Mucosa of rectum (tissue), 2 donors: Measurements from ENCODE around the gene LINGO1.

Source experiments
- H3K27ac ChIP-seq, 2 donors: one replicate each; pipeline ENCODE4 v1.7.0; 2013; ENCODE audit warnings: inconsistent platforms in 2 of 2, low read depth in 2 of 2, low read length in 2 of 2
- H3K27me3 ChIP-seq, 2 donors: one replicate each; pipeline ENCODE4 v1.7.0; 2013; ENCODE audit warnings: low read length in 2 of 2; ENCODE audit not compliant: control insufficient read depth in 2 of 2, insufficient read depth in 2 of 2
- H3K36me3 ChIP-seq, 2 donors: one replicate each; pipeline ENCODE4 v1.7.0; 2013; ENCODE audit warnings: low read length in 2 of 2; ENCODE audit not compliant: control insufficient read depth in 2 of 2, insufficient read depth in 2 of 2
- H3K4me1 ChIP-seq, 2 donors: one replicate each; pipeline ENCODE4 v1.7.0; 2013; ENCODE audit warnings: low read length in 2 of 2, mild to moderate bottlenecking in 1 of 2; ENCODE audit not compliant: control insufficient read depth in 2 of 2, insufficient read depth in 2 of 2
- H3K4me3 ChIP-seq, 2 donors: one replicate each; pipeline ENCODE4 v1.7.0; 2013; ENCODE audit warnings: low read length in 2 of 2
- H3K9ac ChIP-seq, 2 donors: one replicate each; pipeline ENCODE4 v1.7.0; 2013; ENCODE audit warnings: low read length in 2 of 2, low read depth in 1 of 2, mild to moderate bottlenecking in 1 of 2
- H3K9me3 ChIP-seq, 2 donors: one replicate each; pipeline ENCODE4 v1.7.0; 2013; ENCODE audit warnings: low read length in 2 of 2; ENCODE audit not compliant: control insufficient read depth in 2 of 2
- donor health status: healthy.
- donor health status: Normal muscosa, but diverticular disease.

LINGO1 gene

GRCh38 chr15:77582763-77583162, 49.9 kb downstream of the LINGO1 start:
- H3K27ac ChIP-seq, result peak overlapping the region; percentile 1 to 39
- no peak overlapping the region for H3K4me3 ChIP-seq
- no peaks in the 10 kb centered on the region for H3K36me3 ChIP-seq
- H3K4me1 ChIP-seq, result peaks cover 7 to 10% of the 10 kb centered on the region in 2 donors
- no peak overlapping the region for H3K9ac ChIP-seq
- no peaks in the 10 kb centered on the region for H3K9me3 ChIP-seq
- H3K27me3 ChIP-seq, result no peaks in the 10 kb centered on the region

DNA sequence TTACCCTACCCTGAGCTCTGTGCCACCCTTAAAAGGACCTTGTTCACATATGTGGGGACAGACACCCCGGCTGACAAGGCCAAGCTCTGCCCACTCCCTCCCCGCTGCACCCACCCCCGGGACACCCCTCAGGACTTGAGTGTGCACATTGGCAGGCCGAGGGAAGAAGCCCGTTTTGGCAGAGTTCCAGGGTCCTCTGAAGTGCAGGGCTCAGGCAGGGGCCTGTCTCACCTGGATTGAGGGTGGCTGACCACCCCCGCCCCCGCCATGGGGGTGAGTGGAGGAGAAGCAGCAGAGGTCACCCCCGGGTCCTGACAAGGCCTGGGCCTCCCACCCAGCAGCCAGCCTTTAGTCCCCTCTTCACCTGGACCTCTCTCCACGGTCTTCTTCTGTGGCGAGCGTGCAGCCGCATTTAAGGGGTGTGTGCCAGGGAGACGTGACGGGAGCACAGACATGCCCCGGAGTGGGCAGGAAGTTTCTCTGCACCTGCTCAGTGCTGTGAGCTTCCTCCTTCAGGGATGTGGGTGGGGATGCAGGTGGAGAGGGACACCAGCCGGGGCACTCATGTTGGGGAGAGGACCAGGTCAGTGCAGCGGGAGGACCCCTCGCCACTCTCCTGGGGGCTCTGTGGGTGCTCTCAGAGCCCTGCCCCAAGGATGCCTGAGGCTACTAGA, 50.7 kb downstream of the LINGO1 start:
- Histone ChIP-seq H3K27me3 (no peaks in the 10 kb centered on the region), H3K36me3 (no peaks in the 10 kb centered on the region), H3K9me3 (no peaks in the 10 kb centered on the region), H3K9ac (no peak overlapping the region), H3K4me3 (peak overlapping the region in 1 of 2 donors; percentile 6), H3K27ac (peak overlapping the region; percentile 1 to 39), H3K4me1 (peaks cover 7 to 10% of the 10 kb centered on the region in 2 donors)

GRCh38 chr15:77580996-77581682, 51.6 kb downstream of the LINGO1 start:
- no peak overlapping the region for H3K27ac ChIP-seq
- H3K36me3 ChIP-seq, result no peaks in the 10 kb centered on the region
- no peak overlapping the region for H3K9ac ChIP-seq
- H3K9me3 ChIP-seq, result no peaks in the 10 kb centered on the region
- H3K27me3 ChIP-seq, result no peaks in the 10 kb centered on the region
- peaks cover 7 to 10% of the 10 kb centered on the region in 2 donors for H3K4me1 ChIP-seq
- H3K4me3 ChIP-seq, result no peak overlapping the region

GRCh38 chr15:77579498-77580188, 53.1 kb downstream of the LINGO1 start:
- Histone ChIP-seq H3K9ac (no peak overlapping the region), H3K27ac (no peak overlapping the region), H3K27me3 (no peaks in the 10 kb centered on the region), H3K4me3 (no peak overlapping the region), H3K36me3 (no peaks in the 10 kb centered on the region), H3K9me3 (no peaks in the 10 kb centered on the region), H3K4me1 (peaks cover 7 to 14% of the 10 kb centered on the region in 2 donors)

DNA sequence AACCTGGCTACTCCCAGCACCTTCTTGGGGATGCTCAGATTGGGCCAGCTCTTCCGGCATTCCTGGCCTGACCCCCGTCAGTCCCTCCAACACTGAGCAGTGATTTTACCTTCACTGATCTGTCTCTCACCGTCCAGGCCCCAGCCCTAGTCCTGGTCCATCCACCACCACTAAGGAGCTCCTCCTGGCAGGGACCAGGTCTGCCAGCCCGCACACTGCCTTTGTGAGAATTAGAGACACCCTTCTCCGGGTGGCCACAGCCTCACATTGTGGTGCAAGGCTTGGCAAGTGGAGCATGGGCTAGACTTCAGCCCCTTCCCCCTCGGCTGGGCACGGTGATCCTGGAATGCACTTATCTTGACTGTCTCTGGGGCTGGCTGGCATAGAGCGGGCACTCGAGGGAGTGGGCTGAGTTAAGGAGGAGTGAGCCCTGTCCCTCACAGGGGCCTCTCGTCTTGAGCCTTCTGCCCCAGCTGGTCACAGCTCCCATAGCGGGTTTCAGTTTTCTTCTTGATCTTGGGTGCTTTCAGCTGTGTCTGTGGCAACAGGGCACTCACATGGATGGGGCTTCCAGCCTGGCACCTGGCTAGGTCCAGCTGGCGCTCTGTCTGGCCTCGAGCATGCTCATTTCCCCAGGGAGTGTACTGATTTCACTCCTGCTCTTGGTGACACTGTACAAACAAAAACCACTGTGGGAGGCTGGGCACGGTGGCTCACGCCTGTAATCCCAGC, 53.9 kb downstream of the LINGO1 start:
- H3K27me3 ChIP-seq, result no peaks in the 10 kb centered on the region
- H3K27ac ChIP-seq, result no peak overlapping the region
- H3K9me3 ChIP-seq, result no peaks in the 10 kb centered on the region
- H3K4me1 ChIP-seq, result peaks cover 7 to 14% of the 10 kb centered on the region in 2 donors
- H3K9ac ChIP-seq, result no peak overlapping the region
- H3K36me3 ChIP-seq, result no peaks in the 10 kb centered on the region
- H3K4me3 ChIP-seq, result no peak overlapping the region

DNA sequence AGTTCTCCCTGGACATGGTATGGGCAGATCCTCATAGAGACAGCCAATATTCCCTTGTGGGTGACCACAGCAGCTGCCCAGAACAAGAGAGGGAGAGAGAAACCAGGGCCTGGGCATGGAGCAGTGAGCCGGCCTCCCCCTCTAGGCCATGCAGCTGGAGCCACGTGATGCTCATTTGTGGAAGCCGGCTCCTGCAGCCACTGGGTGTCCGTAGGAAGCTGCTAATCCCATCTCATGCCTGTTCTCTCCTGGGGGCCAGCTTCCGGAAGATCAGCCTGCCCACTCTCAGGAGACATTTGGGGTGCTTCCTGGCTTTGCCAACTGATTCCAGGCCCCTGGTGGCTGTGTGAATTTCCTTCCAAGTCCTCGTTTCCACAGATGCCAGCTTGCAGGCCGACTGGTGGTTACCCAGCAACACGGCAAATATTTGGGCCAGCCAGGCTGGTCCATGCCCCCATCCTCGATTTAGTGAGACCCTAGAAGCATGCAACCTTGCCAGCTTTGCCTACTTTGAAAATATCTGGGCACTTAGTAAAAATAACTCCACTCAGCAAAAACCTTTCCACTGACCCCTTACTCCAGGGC, 55.3 kb downstream of the LINGO1 start:
- Histone ChIP-seq H3K27ac (no peak overlapping the region), H3K9ac (no peak overlapping the region)

GRCh38 chr15:77576538-77576937, 56.2 kb downstream of the LINGO1 start:
- Histone ChIP-seq H3K9ac (no peak overlapping the region), H3K27ac (no peak overlapping the region), H3K4me3 (no peak overlapping the region), H3K4me1 (peaks cover 0 to 4% of the 10 kb centered on the region in 2 donors), H3K36me3 (no peaks in the 10 kb centered on the region), H3K9me3 (no peaks in the 10 kb centered on the region), H3K27me3 (no peaks in the 10 kb centered on the region)

More for the DNA sequence above, 55.3 kb downstream of the LINGO1 start:
- H3K4me1 ChIP-seq, result peaks cover under 1 to 7% of the 10 kb centered on the region in 2 donors
- H3K27me3 ChIP-seq, result no peaks in the 10 kb centered on the region
- no peaks in the 10 kb centered on the region for H3K9me3 ChIP-seq
- no peaks in the 10 kb centered on the region for H3K36me3 ChIP-seq
- H3K4me3 ChIP-seq, result no peak overlapping the region

DNA sequence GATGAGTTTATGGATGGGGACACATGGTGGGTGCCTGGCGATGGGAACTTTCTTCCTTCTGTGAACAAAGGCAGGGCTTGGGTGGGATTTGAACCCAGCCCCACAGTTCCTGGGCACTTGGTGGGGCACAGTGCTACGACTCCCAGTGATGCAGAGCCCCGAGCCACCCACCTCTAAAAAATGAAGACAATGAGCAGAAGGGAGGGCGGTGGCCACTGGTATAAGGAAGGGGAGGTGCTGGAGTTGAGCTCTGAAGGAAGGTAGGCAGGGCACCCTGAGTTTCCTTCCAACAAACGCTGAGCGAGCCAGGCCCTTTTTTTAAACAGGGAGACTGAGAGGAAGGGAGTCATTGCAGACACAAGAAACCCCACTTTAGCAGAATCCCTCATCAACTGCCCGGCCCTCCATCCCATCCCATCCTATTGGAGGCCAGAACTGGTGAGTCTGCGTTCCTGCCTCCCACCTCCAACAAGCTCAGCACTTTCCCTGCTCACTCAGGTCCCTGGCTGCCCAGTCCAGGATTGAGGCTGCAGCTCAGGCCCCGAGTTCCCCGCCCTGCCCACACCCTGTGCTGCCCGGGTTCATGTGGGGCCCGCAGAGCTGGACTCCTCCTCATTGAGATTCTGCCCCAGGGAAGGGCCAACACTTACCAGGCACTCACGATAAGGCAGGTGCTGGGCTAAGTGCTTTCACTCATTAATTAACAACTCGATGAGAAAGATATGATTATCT, 57.3 kb downstream of the LINGO1 start:
- no peaks in the 10 kb centered on the region for H3K27me3 ChIP-seq
- H3K27ac ChIP-seq, result no peak overlapping the region
- H3K4me3 ChIP-seq, result no peak overlapping the region
- H3K9me3 ChIP-seq, result no peaks in the 10 kb centered on the region
- H3K36me3 ChIP-seq, result no peaks in the 10 kb centered on the region
- peaks cover 0 to 4% of the 10 kb centered on the region in 2 donors for H3K4me1 ChIP-seq
- no peak overlapping the region for H3K9ac ChIP-seq

GRCh38 chr15:77574521-77575202, 58.0 kb downstream of the LINGO1 start:
- no peaks in the 10 kb centered on the region for H3K36me3 ChIP-seq
- no peaks in the 10 kb centered on the region for H3K9me3 ChIP-seq
- no peak overlapping the region for H3K27ac ChIP-seq
- H3K4me3 ChIP-seq, result no peak overlapping the region
- H3K4me1 ChIP-seq, result peaks cover 0 to 5% of the 10 kb centered on the region in 2 donors
- H3K9ac ChIP-seq, result no peak overlapping the region
- H3K27me3 ChIP-seq, result no peaks in the 10 kb centered on the region
